NB4 (cell line): ENCODE measurements around the gene CHCHD5.

Source experiments
- CTCF ChIP-seq: IDR thresholded peaks from one replicate; pipeline ENCODE4 v1.5.1; 2012; ENCODE audit warnings: low read depth, low read length
- MAX ChIP-seq: IDR thresholded peaks from 2 replicates; pipeline ENCODE4 v1.6.1; 2011; ENCODE audit warnings: low read depth, low read length
- MYC ChIP-seq: IDR thresholded peaks from 2 replicates; pipeline ENCODE4 v1.6.1; 2011; ENCODE audit warnings: low read depth, low read length
- POLR2A ChIP-seq: IDR thresholded peaks from 2 replicates; pipeline ENCODE4 v1.6.1; 2011; ENCODE audit warnings: mild to moderate bottlenecking; ENCODE audit not compliant: insufficient read length; ENCODE audit errors: extremely low read depth

- TF ChIP-seq POLR2A = no peak
- no peak for TF ChIP-seq CTCF
- no peak for TF ChIP-seq MYC
- TF ChIP-seq MAX = no peak
These were observed 52.9 kb downstream of the CHCHD5 start for GRCh38 chr2:112637289-112637660.
